ENCODE results near the gene DNAJC27. TPM values are rescaled to one million over a fixed set of nuclear protein-coding genes. Genes with fewer than 3 reads are reported as not detected.

Gene DNAJC27
- total RNA-seq, 2 donors from 2014 or later: 15.7 to 19.2 TPM

DNA sequence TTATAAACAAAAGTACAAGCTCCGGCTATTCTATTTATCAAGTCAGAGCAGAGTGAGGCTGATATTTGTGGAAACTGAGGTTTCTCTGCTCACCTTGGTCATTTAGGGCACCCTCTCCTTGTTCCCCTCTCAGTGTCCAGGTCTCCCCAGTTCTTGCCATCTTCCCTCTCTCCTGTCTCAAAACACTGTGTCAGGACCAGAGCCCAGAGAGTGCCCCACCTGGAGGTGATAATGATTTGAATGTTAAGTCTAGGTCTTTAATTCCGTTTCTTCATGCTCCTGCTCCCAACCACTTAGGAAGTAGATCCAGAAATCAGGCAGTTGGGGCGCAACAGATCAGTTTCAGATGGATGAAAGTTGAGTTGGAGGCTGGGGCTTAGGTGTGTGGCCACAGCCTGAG lies 42.5 kb downstream of the DNAJC27 start:
- no peaks in the 10 kb centered on the region for H3K27me3 Mint-ChIP-seq
- H3K4me1 Mint-ChIP-seq: no peaks in the 10 kb centered on the region
- no peak overlapping the region for H3K4me3 Mint-ChIP-seq
- DNase-seq (no peak), ATAC-seq (no peak)
- no peaks in the 10 kb centered on the region for H3K36me3 Mint-ChIP-seq (ENCODE audit: low read depth)
- no peaks in the 10 kb centered on the region for H3K9me3 ChIP-seq (ENCODE audit: control insufficient read depth, low read length, poor library complexity, severe bottlenecking)
- H3K27ac Mint-ChIP-seq: no peak overlapping the region

- H3K36me3 Mint-ChIP-seq (ENCODE audit: low read depth): no peaks in the 10 kb centered on the region
- no peak overlapping the region for H3K27ac Mint-ChIP-seq
These were observed 43.7 kb downstream of the DNAJC27 start for GRCh38 chr2:24928036-24928435.

GRCh38 chr2:24926602-24927252 lies 45.0 kb downstream of the DNAJC27 start:
- H3K9me3 ChIP-seq (ENCODE audit: control insufficient read depth, low read length, poor library complexity, severe bottlenecking): no peaks in the 10 kb centered on the region
- ATAC-seq: peak; percentile 41
- no peak overlapping the region for H3K27ac Mint-ChIP-seq
- DNase-seq: no peak
- peak overlapping the region; percentile 83 for H3K4me3 Mint-ChIP-seq
- peaks cover 5% of the 10 kb centered on the region for H3K4me1 Mint-ChIP-seq
- H3K27me3 Mint-ChIP-seq: peaks cover 4% of the 10 kb centered on the region
- H3K36me3 Mint-ChIP-seq (ENCODE audit: low read depth): no peaks in the 10 kb centered on the region

More at GRCh38 chr2:24928036-24928435, 43.7 kb downstream of the DNAJC27 start:
- ATAC-seq (no peak), DNase-seq (no peak)
- H3K27me3 Mint-ChIP-seq: peaks cover 4% of the 10 kb centered on the region
- no peak overlapping the region for H3K4me3 Mint-ChIP-seq
- H3K9me3 ChIP-seq (ENCODE audit: control insufficient read depth, low read length, poor library complexity, severe bottlenecking): no peaks in the 10 kb centered on the region
- peaks cover 5% of the 10 kb centered on the region for H3K4me1 Mint-ChIP-seq

DNA sequence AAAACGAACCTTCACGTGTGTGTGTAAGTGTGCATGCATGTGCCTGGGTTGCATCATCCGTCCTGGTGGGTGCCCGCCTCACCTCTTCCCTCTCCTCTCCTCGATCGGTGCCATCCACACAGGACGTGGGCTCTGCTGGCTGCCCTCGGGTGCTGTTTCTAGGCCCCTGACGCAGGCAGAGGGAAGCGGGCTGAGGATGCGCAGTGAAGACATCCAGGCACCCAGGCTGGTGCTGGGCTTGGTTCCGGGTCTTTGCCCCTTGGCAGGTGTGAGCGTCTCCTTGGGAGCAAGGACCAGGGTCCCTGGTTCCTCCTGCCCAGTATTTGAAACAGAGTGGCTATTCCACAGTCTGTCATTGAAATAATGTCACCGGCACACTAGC lies 45.5 kb downstream of the DNAJC27 start:
- no peaks in the 10 kb centered on the region for H3K9me3 ChIP-seq (ENCODE audit: control insufficient read depth, low read length, poor library complexity, severe bottlenecking)
- no peak overlapping the region for H3K27ac Mint-ChIP-seq
- H3K36me3 Mint-ChIP-seq (ENCODE audit: low read depth): no peaks in the 10 kb centered on the region
- ATAC-seq (no peak), DNase-seq (no peak)
- H3K4me3 Mint-ChIP-seq: no peak overlapping the region
- H3K4me1 Mint-ChIP-seq: peaks cover 5% of the 10 kb centered on the region
- peaks cover 4% of the 10 kb centered on the region for H3K27me3 Mint-ChIP-seq

- ATAC-seq: no peak
- no peak overlapping the region for H3K27ac Mint-ChIP-seq
- H3K9me3 ChIP-seq (ENCODE audit: control insufficient read depth, low read length, poor library complexity, severe bottlenecking): no peaks in the 10 kb centered on the region
- no peak for DNase-seq
- H3K4me1 Mint-ChIP-seq: peaks cover 9% of the 10 kb centered on the region
- H3K36me3 Mint-ChIP-seq (ENCODE audit: low read depth): no peaks in the 10 kb centered on the region
- no peak overlapping the region for H3K4me3 Mint-ChIP-seq
- peaks cover 4% of the 10 kb centered on the region for H3K27me3 Mint-ChIP-seq
These were observed 45.9 kb downstream of the DNAJC27 start for GRCh38 chr2:24925815-24926214.

- H3K4me1 Mint-ChIP-seq: peaks cover 11% of the 10 kb centered on the region
- H3K27me3 Mint-ChIP-seq: peaks cover 4% of the 10 kb centered on the region
- ATAC-seq (no peak), DNase-seq (no peak)
- H3K27ac Mint-ChIP-seq: no peak overlapping the region
- no peaks in the 10 kb centered on the region for H3K36me3 Mint-ChIP-seq (ENCODE audit: low read depth)
- no peak overlapping the region for H3K4me3 Mint-ChIP-seq
- no peaks in the 10 kb centered on the region for H3K9me3 ChIP-seq (ENCODE audit: control insufficient read depth, low read length, poor library complexity, severe bottlenecking)
These were observed 47.0 kb downstream of the DNAJC27 start for GRCh38 chr2:24924732-24925131.

DNA sequence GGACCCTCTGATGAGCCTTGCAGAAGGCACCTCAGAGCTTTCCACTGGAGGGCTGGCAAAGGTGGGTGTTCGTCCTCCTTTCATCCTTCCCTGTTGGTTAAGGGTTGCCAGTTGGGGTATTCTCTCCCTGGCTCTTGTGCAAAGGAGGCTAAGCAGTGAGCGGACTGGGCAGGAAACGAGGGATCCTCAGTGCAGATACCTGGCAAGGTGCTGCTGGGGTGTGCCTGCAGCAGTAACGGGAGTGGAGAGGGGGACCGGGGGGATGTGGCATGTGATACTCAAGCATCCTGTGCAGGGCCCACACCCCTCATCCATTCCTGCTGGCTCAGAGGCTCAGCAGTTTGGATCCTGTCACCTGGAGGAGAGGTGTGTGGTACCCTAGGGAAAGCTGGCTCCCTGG lies 47.5 kb downstream of the DNAJC27 start:
- Mint-ChIP-seq H3K4me3 (no peak overlapping the region), H3K36me3 (ENCODE audit: low read depth) (no peaks in the 10 kb centered on the region)

DNA sequence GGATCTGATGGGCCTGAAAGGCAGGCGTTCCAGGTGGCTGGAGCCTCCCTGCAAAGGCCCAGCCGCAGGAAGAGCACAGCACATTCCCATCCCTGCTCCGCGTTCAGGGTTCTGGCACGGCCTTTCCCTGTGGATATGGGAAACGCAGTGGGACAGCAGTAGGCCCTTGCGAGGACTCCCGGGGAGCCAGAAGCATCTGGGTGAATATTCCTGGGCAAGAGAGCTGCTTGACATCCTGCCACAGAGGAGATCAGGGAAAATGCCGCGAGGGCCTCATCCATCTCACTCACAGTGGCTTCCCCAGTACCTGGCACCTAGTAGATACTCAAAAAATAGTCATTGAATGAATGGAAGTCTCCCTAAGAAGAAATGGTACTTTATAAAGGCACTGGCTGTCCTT lies 48.6 kb downstream of the DNAJC27 start:
- Mint-ChIP-seq H3K4me1 (peaks cover 19% of the 10 kb centered on the region), H3K27ac (no peak overlapping the region), H3K4me3 (no peak overlapping the region), H3K36me3 (ENCODE audit: low read depth) (no peaks in the 10 kb centered on the region), H3K27me3 (peaks cover 4% of the 10 kb centered on the region)
- no peaks in the 10 kb centered on the region for H3K9me3 ChIP-seq (ENCODE audit: control insufficient read depth, low read length, poor library complexity, severe bottlenecking)
- DNase-seq (no peak), ATAC-seq (no peak)

More for the DNA sequence above, 47.5 kb downstream of the DNAJC27 start:
- DNase-seq (no peak), ATAC-seq (no peak)
- peaks cover 4% of the 10 kb centered on the region for H3K27me3 Mint-ChIP-seq
- no peaks in the 10 kb centered on the region for H3K9me3 ChIP-seq (ENCODE audit: control insufficient read depth, low read length, poor library complexity, severe bottlenecking)
- no peak overlapping the region for H3K27ac Mint-ChIP-seq
- peaks cover 12% of the 10 kb centered on the region for H3K4me1 Mint-ChIP-seq

- H3K27me3 Mint-ChIP-seq: peaks cover 4% of the 10 kb centered on the region
- no peaks in the 10 kb centered on the region for H3K9me3 ChIP-seq (ENCODE audit: control insufficient read depth, low read length, poor library complexity, severe bottlenecking)
- no peak for DNase-seq
- no peaks in the 10 kb centered on the region for H3K36me3 Mint-ChIP-seq (ENCODE audit: low read depth)
- peaks cover 24% of the 10 kb centered on the region for H3K4me1 Mint-ChIP-seq
- no peak for ATAC-seq
- no peak overlapping the region for H3K27ac Mint-ChIP-seq
- no peak overlapping the region for H3K4me3 Mint-ChIP-seq
These were observed 49.2 kb downstream of the DNAJC27 start for GRCh38 chr2:24922556-24922955.

DNA sequence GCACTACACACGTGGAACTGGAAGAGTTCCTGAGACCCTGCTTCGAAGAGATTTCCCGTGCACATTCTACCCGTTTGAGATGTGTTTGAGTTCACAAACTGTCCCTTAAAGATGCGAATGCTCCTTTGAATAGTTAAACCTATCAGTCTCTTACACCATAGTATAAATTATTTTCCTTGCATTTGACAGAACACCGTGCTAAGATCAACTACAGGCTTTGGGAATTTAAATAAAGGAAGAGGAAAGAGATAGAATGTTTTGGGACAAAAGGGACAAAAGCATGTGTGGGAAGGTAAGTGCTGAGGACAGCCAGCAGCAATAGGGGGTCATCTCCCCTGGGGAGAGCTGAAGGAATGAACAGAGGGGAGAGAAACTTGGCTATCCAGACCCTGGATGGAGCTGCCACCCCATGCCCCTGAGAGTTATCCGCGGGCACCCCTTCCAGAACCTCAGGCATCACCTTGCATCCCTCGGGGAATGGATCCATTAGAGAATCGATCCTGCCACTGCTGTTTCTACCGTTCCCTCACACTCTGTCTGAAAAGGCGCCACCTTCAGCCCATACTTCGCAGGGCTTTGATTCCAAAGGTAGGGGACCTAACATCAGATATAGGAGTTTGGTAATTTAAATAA lies 50.8 kb downstream of the DNAJC27 start:
- DNase-seq: no peak

DNA sequence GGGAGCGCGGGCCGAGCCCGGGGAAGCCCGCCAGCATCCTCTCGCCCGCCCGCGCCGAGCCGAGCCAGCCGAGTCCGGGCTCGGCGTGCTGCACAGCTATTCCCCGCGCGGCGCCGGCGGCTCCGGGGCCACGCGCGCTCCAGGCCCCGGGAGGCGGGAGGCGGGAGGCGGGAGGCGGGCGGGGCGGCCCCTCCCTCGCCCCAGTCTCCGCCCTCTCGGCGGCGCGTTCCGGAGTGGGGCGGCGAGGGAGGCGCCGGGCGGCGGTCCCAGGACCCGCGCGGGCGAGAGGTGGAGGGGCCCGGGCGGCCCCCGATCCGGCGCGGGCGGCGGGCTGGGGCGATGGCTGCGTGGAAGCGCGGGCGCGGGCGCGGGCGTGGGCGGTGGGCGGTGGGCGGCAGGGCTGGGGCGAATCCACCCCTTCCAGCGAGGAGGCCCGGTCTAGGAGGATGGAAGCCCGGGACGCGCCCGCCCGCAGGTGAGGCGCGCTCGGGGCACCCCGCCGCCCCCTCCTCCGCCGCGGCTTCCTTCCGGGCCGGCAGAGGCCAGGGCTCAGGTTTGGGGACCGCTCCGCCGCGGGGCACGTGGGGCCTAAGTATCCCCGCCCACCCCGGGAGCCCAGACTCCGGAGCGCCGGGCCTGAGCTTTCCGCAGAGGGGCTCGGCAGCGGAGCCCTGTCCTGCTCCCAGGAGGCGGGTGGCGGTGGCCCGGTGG lies 51.5 kb downstream of the DNAJC27 start, which contains the start of gene ADCY3:
Gene ADCY3 (minus strand): TSS at position 140 of the 711 bp plus-strand sequence. CDS start 1,250 bp downstream, outside the sequence.
- Mint-ChIP-seq H3K27ac (peak within 1 kb of the TSS; percentile 61), H3K4me3 (peak within 1 kb of the TSS; percentile 96), H3K4me1 (peaks cover 31% of the 10 kb centered on the region), H3K27me3 (peaks cover 4% of the 10 kb centered on the region), H3K36me3 (ENCODE audit: low read depth) (no peaks in the 10 kb centered on the region)
- ATAC-seq (peak; percentile 70), DNase-seq (peak; percentile 35 to 66 (median 63))
- H3K9me3 ChIP-seq (ENCODE audit: control insufficient read depth, low read length, poor library complexity, severe bottlenecking): no peaks in the 10 kb centered on the region

More for the DNA sequence above, 50.8 kb downstream of the DNAJC27 start:
- Mint-ChIP-seq H3K27ac (peak overlapping the region; percentile 61), H3K36me3 (ENCODE audit: low read depth) (no peaks in the 10 kb centered on the region), H3K4me3 (peak overlapping the region; percentile 83), H3K27me3 (peaks cover 4% of the 10 kb centered on the region), H3K4me1 (peaks cover 31% of the 10 kb centered on the region)
- H3K9me3 ChIP-seq (ENCODE audit: control insufficient read depth, low read length, poor library complexity, severe bottlenecking): no peaks in the 10 kb centered on the region
- no peak for ATAC-seq

GRCh38 chr2:24919506-24920097 lies 52.2 kb downstream of the DNAJC27 start:
- Mint-ChIP-seq H3K27ac (peak overlapping the region; percentile 34), H3K27me3 (peaks cover 4% of the 10 kb centered on the region), H3K36me3 (ENCODE audit: low read depth) (no peaks in the 10 kb centered on the region), H3K4me3 (peak overlapping the region; percentile 96), H3K4me1 (peaks cover 35% of the 10 kb centered on the region)
- DNase-seq (no peak), ATAC-seq (peak; percentile 36)
- no peaks in the 10 kb centered on the region for H3K9me3 ChIP-seq (ENCODE audit: control insufficient read depth, low read length, poor library complexity, severe bottlenecking)

DNA sequence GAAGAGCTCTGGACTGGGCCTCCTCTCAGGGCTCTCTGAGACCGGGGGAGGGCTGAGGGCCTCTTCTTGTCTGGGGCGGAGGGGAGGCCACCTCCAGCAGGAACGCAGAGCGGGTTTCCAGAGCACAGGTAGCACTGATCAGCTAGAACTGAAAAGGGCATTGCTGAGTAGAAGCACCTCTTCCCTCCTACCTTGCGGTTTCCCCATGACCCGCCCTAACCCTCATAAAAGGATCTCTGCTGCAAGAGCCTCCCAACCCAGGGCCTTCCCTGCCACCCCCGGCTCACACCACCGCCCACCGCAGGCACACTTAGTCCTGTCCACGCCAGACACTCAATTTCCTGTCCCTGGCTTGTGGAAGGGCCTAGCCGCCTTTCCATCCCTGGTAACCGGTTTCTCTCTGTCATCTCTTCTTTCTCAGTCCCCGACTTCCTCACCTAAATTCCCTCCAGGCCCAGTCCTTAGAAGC lies 52.7 kb downstream of the DNAJC27 start:
- H3K4me1 Mint-ChIP-seq: peaks cover 36% of the 10 kb centered on the region
- no peaks in the 10 kb centered on the region for H3K9me3 ChIP-seq (ENCODE audit: control insufficient read depth, low read length, poor library complexity, severe bottlenecking)
- H3K27ac Mint-ChIP-seq: peak overlapping the region; percentile 34
- peak overlapping the region; percentile 96 for H3K4me3 Mint-ChIP-seq
- peak; percentile 70 for ATAC-seq
- no peaks in the 10 kb centered on the region for H3K36me3 Mint-ChIP-seq (ENCODE audit: low read depth)
- peaks cover 4% of the 10 kb centered on the region for H3K27me3 Mint-ChIP-seq
- DNase-seq: peak; percentile 40 to 54 (median 42)
